Stimulated activated CD4-positive, alpha-beta T cell treated with anti-CD3 and anti-CD28 coated beads, Interleukin-15, amount 100 ng/mL, for 1 hour (primary cell): Measurements from ENCODE around the gene MINK1.
"Not testable (repeated sequence)": the region's sequence is repeated elsewhere in the genome, so short reads cannot be mapped to it uniquely, and the experiment has no call there.

Experiments
- DNase-seq, 2 donors: peaks; one replicate each; pipeline ENCODE4 v3.0.0-alpha.2; 2020; ENCODE audit warnings: low read depth in 1 of 2, low spot score in 1 of 2

MINK1 gene

DNA sequence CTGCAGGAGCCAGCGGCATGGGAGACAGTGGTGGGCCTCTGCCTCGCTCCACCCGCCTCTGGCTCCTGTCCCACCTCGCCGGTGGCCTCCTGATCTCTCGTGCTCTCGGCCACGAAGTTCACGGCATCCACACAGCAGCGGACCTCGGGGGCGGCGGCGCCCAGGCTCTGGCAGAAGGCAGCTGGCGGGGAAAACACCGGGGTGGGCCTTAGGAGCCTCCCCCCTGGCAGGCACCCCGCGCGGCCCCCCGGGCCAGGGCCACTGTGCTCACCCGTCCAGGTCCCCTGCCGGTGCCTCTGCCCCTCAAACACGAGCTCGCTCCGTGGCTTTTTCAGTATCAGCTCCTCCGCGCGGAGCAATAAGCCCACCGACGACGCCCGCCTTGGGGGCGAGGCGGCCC is 65.8 kb downstream of the MINK1 start:
- DNase-seq = no peak

DNA sequence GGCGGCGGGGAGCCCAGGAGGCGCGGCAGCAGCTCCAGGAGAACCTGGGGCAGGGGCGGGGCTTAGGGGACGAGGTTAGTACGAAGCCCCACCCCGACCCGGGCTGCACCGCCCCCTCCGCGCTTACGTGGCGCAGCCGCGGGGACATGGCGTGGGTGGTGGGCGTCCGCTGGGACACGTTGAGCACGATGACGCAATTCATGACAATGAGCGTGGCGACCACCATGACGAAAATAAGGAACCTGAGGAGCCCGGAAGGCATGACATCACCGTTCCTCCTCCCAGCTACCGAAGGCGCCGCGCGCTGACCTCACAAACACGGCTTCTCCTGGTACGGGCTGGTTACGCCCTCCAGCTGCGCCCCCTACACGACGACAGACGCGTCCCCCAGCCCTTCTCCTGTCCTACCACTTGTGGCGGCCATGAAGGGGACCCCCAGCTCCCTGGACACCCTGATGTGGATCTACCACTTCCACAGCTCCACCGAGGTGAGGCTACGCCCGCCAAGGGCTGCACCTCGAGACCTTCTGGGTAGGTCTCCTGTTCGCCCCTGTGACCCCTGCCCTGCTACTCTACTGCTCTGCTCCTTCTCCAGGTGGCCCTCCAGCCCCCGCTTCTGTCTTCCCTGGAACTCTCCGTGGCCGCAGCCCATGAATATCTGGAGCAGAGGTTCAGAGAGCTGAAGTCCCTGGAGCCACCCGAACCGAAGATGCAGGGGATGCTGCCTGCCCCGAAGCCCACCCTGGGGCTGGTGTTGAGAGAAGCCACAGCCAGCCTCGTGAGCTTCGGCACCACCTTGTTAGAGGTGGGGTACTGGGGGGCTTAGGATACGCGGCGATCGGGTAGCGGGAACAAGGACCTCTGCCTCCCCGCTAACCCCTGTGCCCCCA is 66.4 kb downstream of the MINK1 start, which contains the start of gene C17orf107:
Gene C17orf107 (plus strand): TSS at position 196 of the 890 bp plus-strand sequence. CDS start 227 bp downstream, at position 423.
- DNase-seq = peak; percentile 81 to 94

DNA sequence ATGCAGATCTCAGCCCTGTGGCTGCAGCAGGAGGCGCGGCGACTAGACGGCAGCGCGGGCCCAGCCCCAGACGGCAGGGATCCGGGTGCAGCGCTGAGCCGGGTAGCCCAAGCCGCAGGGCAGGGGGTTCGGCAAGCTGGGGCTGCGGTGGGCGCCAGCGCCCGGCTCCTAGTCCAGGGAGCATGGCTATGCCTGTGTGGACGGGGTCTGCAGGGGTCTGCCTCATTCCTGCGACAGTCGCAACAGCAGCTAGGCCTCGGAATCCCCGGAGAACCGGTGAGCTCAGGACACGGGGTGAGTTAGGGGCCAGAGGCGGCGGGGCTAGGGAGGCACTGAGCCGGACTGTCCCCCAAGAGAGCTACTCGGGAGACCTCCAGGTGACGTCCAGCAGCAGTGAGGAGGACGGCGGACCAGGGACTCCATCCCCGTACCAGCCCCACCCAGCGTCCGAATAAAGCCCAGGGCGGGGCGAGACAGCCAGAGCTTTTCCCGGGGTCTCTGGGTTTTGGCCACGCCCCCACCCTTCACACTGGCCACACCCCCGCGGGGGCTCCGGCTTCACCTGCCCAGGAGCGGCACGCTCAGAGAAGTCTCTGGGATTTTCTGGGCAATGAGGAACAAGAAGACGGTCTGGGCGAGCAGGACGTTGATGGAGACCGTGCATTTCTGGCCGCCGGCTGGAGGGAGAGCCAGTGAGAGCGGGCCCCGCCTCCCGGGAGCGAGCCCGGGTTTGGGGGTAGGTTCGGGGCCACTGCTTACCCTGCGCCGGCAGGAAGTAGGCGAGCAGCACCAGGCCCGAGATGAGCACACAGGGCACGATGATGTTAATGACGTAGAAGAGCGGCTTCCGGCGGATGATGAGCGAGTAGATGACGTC is 67.3 kb downstream of the MINK1 start:
- peak; percentile 16 to 21 for DNase-seq

DNA sequence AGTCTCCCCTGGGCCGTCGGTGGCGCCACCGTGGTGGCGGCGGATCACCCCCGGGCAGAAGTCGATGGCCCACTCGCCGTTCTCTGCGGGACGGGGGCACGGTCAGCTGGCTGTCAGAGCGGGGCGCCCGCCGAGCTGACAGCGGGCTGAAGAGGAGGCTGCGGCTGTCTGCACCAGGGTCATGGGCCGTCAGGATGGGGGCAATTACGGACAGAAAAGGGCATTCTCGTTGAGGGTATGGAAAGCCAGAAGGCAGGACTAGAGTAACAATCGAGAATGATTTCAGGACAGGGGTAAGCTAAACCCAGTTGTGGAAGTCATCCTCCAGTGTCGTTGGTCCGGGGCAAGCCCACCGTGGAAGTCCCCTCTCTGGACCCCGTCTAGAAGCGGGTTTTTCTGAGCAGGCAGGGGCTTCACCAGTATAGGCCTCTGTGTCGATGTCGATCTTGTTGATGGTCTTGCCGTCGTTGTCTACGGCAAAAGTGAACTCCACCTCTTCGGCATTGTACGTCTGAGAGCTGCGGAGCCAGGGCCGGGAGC is 68.0 kb downstream of the MINK1 start:
- no peak for DNase-seq

GRCh38 chr17:4901648-4902344 is 68.7 kb downstream of the MINK1 start:
- DNase-seq = peak in 1 of 2 donors; percentile 17

DNA sequence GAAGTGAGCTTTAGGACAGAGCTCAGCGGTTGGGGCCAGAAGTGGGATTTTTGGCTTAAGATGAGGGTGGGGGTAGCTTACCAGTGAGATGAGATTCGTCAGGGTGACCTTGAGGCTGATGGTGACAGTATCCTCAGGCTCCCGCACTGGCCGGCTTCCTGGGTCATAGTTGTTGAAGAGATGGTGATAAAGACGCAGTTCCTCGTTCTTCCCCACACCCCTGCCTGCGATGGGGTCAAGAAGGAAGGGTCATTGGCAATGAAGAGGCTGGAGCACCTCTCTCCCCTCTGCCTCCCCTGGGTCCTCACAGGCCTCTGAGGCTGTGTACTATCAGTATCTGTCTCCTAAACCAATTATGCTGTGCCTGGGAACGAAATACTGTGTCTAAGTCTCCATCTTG is 69.4 kb downstream of the MINK1 start:
- DNase-seq = no peak

DNA sequence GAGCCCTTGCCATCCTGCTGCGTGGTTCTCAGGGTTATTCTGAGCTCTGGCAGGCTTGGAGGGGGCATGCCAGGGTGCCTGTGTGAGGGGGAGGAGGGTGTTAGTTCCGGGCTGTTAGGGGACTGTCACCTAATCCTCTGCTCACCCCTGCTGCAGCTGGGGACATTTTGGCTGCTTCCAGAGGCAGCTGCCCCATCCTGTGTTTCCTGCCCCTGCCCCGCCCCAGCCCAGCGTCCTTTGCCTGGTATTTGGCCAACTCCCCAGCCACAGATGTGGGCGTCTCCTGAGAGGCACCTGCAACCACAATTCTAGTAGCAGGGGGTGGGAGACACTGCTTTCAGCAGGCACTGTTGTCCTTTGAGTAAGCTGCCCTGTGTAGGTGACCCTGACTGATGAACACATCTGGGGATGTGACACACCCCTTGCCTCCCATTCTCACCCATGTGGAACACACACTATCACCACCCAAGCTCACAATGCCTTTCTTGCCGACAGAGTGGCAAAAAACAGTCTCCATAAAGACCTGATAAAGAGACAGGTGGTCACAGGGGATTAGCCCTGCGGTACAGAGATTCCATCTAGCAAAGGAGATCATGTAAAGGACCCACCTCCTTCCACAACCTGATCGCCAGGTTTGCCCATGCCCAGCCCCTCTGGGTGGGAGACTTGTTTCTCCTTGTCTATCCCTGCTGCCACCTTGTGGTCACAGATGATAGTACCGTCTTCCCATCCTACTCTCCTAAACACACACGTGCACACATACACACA is 70.1 kb downstream of the MINK1 start, which contains the start of gene CHRNE:
Gene CHRNE (minus strand): TSS at position 48 of the 768 bp plus-strand sequence. CDS start 35 bp downstream, at position 13.
- DNase-seq = peak; percentile 31 to 35

GRCh38 chr17:4906642-4907041 is 73.5 kb downstream of the MINK1 start:
- DNase-seq = not testable (repeated sequence)

- no peak for DNase-seq
These were observed 75.2 kb downstream of the MINK1 start for GRCh38 chr17:4908301-4908700.

DNA sequence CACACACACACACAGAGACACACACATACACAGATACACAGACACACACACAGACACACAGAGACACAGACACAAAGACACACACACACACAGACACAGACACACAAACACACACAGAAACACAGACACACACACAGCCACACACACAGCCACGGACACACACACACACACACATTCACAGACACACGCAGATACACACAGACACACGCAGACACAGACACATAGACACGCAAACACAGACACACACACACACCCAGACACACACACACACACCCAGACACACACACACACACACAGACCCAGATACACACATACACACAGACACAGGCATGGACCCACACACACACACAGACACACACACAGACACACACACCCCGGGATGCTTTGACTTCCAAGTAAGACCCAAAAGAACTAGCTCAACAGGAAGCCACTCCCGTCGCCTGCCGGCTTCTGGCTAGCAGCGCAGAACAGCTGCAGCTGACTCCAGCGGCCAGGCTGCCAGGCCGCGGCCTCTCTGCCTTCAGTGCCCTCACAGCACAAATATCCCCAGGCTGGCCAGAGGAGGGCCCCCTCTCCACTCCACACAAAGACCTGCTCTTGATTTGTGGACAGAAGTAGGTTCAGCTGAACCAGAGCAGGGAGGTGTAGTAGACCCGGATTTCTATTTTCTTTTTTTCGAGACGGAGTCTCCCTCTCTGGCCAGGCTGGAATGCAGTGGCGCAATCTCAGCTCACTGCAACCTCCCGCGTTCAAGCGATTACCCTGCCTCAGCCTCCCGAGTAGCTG is 75.8 kb downstream of the MINK1 start:
- peak; percentile 54 to 61 for DNase-seq

DNA sequence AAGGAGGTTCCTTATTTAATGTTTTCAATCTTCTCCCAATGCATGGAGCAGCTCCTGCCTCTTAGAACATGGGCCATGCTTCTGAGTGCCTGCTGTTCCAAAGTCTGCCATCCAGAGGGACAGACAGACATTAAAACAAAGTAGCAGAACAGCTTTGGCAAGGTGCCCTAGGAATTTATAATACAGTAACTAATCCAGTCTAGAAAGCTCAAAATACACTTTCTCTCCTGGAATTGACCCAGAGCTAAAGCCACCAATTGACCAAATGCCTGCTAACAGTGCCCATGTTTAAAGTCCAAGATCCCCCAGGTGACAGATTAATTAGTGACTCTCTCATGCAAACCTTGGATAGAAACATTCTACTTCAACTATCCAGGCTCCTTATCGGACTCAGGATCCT is 80.9 kb downstream of the MINK1 start:
- DNase-seq = no peak

- DNase-seq = not testable (repeated sequence)
These were observed 81.4 kb downstream of the MINK1 start for GRCh38 chr17:4914551-4914950.

- DNase-seq = no peak
These were observed 86.4 kb downstream of the MINK1 start for GRCh38 chr17:4919511-4920047.

DNA sequence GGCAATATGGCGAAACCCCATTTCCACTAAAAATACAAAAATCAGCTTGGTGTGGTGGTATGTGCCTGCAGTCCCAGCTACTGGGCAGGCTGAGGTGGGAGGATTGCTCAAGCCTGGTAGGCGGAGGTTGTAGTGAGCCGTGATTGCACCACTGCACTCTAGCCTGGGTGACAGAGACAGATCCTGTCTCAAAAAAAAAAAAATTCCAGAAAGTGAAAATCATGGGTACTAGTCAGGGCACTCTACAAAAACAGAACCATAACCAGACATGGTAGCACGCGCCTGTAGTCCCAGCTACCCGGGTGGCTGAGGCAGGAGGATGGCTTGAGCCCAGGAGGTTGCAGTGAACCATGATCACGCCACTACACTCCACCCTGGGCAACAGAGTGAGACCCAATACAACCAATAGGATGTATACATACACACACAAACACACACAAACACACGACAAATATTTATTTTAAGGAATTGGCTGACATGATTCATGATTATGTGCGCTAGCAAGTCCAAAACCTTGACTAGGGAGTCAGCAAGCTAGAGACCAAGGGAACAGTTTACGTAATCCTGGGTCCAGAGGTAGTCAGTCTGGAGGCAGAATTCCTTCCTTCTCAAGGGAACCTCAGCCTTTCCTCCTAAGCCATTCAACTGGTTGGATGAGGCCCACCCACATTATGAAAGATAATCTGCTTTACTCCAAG is 87.4 kb downstream of the MINK1 start:
- DNase-seq = no peak

DNA sequence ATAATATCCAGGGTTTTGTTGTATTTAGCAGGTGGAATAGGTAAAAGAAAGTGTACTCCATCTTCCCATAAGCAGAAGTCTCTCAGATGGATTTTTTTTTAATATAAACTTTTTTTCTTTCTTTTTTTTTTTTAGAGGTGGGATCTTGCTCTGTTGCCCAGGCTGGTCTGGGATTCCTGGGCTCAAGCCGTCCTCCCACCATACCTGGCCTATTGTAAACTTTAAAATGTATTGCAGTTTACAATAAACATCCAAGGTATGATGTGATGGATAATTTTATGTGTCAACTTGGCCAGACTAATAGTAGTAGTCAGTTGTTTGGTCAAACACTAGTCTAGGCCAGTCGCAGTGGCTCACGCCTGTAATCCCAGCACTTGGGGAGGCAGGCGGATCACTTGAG is 88.2 kb downstream of the MINK1 start:
- no peak for DNase-seq

DNA sequence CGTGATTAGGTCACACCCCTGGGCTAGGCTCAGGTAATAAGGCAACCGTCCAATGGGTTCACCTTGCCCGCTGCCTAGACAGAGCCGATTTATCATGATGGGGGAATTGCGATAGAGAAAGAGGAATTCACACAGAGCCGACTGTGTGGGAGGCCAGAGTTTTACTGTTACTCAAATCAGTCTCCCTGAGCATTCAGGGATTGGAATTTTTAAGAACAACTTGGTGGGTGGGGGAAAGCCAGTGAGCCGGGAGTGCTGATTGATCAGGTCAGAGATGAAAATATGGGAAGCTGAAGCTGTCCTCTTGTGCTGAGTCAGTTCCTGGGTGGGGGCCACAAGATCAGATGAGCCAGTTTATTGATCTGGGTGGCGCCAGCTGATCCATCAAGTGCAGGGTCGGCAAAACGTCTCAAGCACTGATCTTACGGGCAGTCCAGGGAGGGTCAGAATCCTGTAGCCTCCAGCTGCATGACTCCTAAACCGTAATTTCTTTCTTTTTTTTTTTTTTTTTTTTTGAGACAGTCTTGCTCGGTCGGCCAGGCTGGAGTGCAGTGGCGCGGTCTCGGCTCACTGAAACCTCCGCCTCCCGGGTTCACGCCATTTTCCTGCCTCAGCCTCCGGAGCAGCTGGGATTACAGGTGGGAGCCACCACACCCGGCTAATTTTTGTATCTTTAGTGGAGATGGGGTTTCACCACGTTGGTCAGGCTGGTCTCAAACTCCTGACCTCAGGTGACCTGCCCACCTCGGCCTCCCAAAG is 93.6 kb downstream of the MINK1 start:
- DNase-seq = not testable (repeated sequence)

DNA sequence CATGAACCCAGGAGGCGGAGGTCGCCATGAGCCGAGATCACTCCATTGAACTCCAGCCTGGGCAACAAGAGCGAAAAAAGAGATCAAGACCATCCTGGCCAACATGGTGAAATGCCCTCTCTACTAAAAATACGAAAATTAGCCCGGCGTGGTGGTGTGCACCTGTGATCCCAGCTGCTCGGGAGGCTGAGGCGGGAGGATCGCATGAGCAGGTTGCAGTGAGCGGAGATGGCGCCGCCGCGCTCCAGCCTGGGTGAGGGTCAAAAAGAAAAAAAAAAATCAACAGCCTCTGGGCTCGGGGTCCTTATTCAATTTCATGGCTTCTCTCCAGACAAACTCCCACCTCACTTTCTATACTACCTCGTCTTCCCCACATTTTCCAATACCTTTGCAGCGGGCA is 95.7 kb downstream of the MINK1 start:
- no peak for DNase-seq

DNA sequence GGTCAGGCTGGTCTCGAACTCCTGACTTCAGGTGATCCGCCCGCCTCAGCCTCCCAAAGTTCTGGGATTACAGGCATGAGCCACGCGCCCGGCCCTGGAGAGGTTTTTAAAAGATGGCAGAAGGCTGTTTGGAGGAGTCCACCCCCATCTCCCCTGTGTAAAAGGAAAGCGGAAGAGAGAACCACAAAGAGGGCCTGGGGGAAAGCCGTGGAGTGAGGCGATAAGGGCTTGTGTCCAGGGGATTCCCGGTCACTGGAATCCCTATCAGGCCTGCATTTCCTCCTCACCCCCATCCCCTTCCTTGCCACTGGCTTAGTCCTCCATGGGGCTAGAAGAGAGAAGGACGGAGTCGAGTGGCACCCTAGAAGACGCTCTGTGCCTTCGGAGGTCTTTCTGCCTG is 98.8 kb downstream of the MINK1 start, which contains the start of gene GP1BA:
Gene GP1BA (plus strand): TSS at position 315 of the 400 bp plus-strand sequence. CDS start 328 bp downstream, outside the sequence.
- DNase-seq = no peak
